CD8-positive, alpha-beta memory T cell (primary cell): ENCODE data around the gene CNOT4. TPM values are rescaled to one million over a fixed set of nuclear protein-coding genes. Genes with fewer than 3 reads are reported as not detected.
A peak's percentile ranks its signal among the peaks of the same experiment; 100 is the strongest.

ENCODE experiments used
- CTCF ChIA-PET: fragments of 350-600 bp; sonication (Branson Sonifier 250); formaldehyde crosslinking; loops from one replicate; lab custom pipeline; 2021; ENCODE audit warnings: antibody characterized with exemption; lab: Charles Lee
- POLR2A ChIA-PET: fragments of 350-600 bp; sonication (Branson Sonifier 250); formaldehyde crosslinking; loops from one replicate; lab custom pipeline; 2021; ENCODE audit warnings: antibody characterized with exemption; lab: Charles Lee
- DNase-seq, 5 donors: peaks; one replicate each; pipeline versions ENCODE4 v3.0.0 to v3.0.0-alpha.2; 2020 to 2022; ENCODE audit warnings: mixed read lengths in 1 of 5
- H3K27ac ChIP-seq: one replicate; pipeline ENCODE4 v1.7.0; 2013; ENCODE audit warnings: low read depth, mild to moderate bottlenecking, low read length, moderate library complexity
- H3K27me3 ChIP-seq: 2 replicates; pipeline ENCODE4 v1.7.0; 2013; ENCODE audit warnings: low read length, mild to moderate bottlenecking; ENCODE audit not compliant: insufficient read depth, poor library complexity, severe bottlenecking
- H3K36me3 ChIP-seq: 2 replicates; pipeline ENCODE4 v1.7.0; 2013; ENCODE audit warnings: mild to moderate bottlenecking, low read length, moderate library complexity; ENCODE audit not compliant: insufficient read depth
- H3K4me1 ChIP-seq: 2 replicates; pipeline ENCODE4 v1.7.0; 2013; ENCODE audit warnings: mild to moderate bottlenecking, low read length, moderate library complexity; ENCODE audit not compliant: insufficient read depth
- H3K4me3 ChIP-seq: 2 replicates; pipeline ENCODE4 v1.7.0; 2013; ENCODE audit warnings: mild to moderate bottlenecking, low read length
- H3K9me3 ChIP-seq: 2 replicates; pipeline ENCODE4 v1.7.0; 2013; ENCODE audit warnings: mild to moderate bottlenecking, low read length
- H3K27ac Mint-ChIP-seq, 8 donors: one replicate each; pipeline ENCODE4 v1.8.0; 2020 to 2021; ENCODE audit warnings: mixed read lengths in 8 of 8, mild to moderate bottlenecking in 6 of 8, inconsistent platforms in 3 of 8, moderate library complexity in 3 of 8
- H3K27me3 Mint-ChIP-seq, 2 donors: one replicate each; pipeline ENCODE4 v1.8.0; 2020 to 2021; ENCODE audit warnings: mixed read lengths in 2 of 2, mild to moderate bottlenecking in 1 of 2, moderate library complexity in 1 of 2
- H3K36me3 Mint-ChIP-seq, 3 donors: one replicate each; pipeline ENCODE4 v1.8.0; 2020 to 2021; ENCODE audit warnings: mixed read lengths in 3 of 3, inconsistent platforms in 1 of 3, mild to moderate bottlenecking in 1 of 3
- H3K4me1 Mint-ChIP-seq, 3 donors: one replicate each; pipeline ENCODE4 v1.8.0; 2020 to 2021; ENCODE audit warnings: mixed read lengths in 3 of 3, inconsistent platforms in 1 of 3, mild to moderate bottlenecking in 1 of 3
- H3K4me3 Mint-ChIP-seq, 7 donors: one replicate each; pipeline ENCODE4 v1.8.0; 2020 to 2021; ENCODE audit warnings: mixed read lengths in 7 of 7, mild to moderate bottlenecking in 6 of 7, moderate library complexity in 4 of 7, inconsistent platforms in 2 of 7
- H3K9me3 Mint-ChIP-seq, 5 donors: one replicate each; pipeline ENCODE4 v1.8.0; 2020 to 2022; ENCODE audit warnings: mixed read lengths in 5 of 5, mild to moderate bottlenecking in 3 of 5, moderate library complexity in 2 of 5, inconsistent platforms in 1 of 5
- polyA plus RNA-seq: library from polyadenylated mRNA; unstranded; fragments of 300-500 nt; fragmentation: Illumina TruSeq; gene quantifications from one replicate; pipeline ENCODE4 v1.2.3, GENCODE V29; 2021
- total RNA-seq, 2 experiments: library from RNA; stranded (reverse); gene quantifications; one replicate each; pipeline ENCODE4 v1.2.3, GENCODE V29; 2021

Gene CNOT4
- total and polyA plus RNA-seq, 3 experiments from 2014 or later, result 19.3 to 21.8 (median 21.5) TPM

GRCh38 chr7:135407884-135408283, 102.0 kb downstream of the CNOT4 start:
- Histone ChIP-seq H3K9me3 (no peaks in the 10 kb centered on the region), H3K27me3 (no peaks in the 10 kb centered on the region), H3K4me1 (no peaks in the 10 kb centered on the region), H3K27ac (no peak overlapping the region), H3K4me3 (no peak overlapping the region), H3K36me3 (peaks cover under 1% of the 10 kb centered on the region)
- DNase-seq, result no peak
- Mint-ChIP-seq H3K9me3 (no peaks in the 10 kb centered on the region), H3K4me1 (peaks cover 10 to 45% (median 11%) of the 10 kb centered on the region in 3 donors), H3K4me3 (no peak overlapping the region), H3K27me3 (no peaks in the 10 kb centered on the region), H3K36me3 (peaks cover 0 to 44% (median 20%) of the 10 kb centered on the region in 3 donors), H3K27ac (no peak overlapping the region)
- CTCF ChIA-PET, result no interaction called here
- POLR2A ChIA-PET, result no interaction called here

- H3K4me3 Mint-ChIP-seq, result no peak overlapping the region
- Histone ChIP-seq H3K4me1 (no peaks in the 10 kb centered on the region), H3K27me3 (no peaks in the 10 kb centered on the region), H3K9me3 (no peaks in the 10 kb centered on the region), H3K36me3 (no peaks in the 10 kb centered on the region), H3K4me3 (no peak overlapping the region), H3K27ac (no peak overlapping the region)
- DNase-seq, result no peak
- H3K27me3 Mint-ChIP-seq, result no peaks in the 10 kb centered on the region
- H3K4me1 Mint-ChIP-seq, result peaks cover 10 to 41% (median 11%) of the 10 kb centered on the region in 3 donors
- CTCF ChIA-PET, result no interaction called here
- POLR2A ChIA-PET, result no interaction called here
- no peaks in the 10 kb centered on the region for H3K9me3 Mint-ChIP-seq
- peaks cover 0 to 41% (median 18%) of the 10 kb centered on the region in 3 donors for H3K36me3 Mint-ChIP-seq
- no peak overlapping the region for H3K27ac Mint-ChIP-seq
Measured at GRCh38 chr7:135406918-135407317, 103.0 kb downstream of the CNOT4 start.

DNA sequence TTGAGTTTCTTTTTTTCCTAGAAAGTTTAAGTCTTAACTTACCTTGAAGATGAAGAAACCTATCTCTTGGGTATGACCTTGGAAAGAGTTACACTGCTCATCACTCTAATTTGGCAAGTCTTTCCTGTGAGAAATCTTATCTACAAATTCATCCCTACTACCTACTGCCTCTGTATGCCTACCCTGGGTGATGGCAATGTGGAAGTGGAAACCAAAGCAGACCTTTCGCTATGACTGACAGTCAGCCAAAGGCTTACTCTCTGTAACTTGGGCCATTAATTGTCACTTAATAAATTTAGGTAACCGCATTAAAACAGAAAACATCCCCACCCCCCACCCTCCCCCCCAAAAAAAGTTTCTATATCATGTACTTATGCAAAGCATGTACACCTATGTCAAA, 103.9 kb downstream of the CNOT4 start:
- H3K27ac ChIP-seq, result no peak overlapping the region
- H3K27me3 ChIP-seq, result no peaks in the 10 kb centered on the region
- no peaks in the 10 kb centered on the region for H3K4me1 ChIP-seq
- CTCF ChIA-PET, result no interaction called here
- H3K9me3 Mint-ChIP-seq, result no peaks in the 10 kb centered on the region
- no peaks in the 10 kb centered on the region for H3K27me3 Mint-ChIP-seq
- no peak for DNase-seq
- H3K4me3 Mint-ChIP-seq, result no peak overlapping the region
- H3K36me3 ChIP-seq, result no peaks in the 10 kb centered on the region
- peaks cover 0 to 36% (median 18%) of the 10 kb centered on the region in 3 donors for H3K36me3 Mint-ChIP-seq
- H3K4me1 Mint-ChIP-seq, result peaks cover 9 to 34% (median 10%) of the 10 kb centered on the region in 3 donors
- H3K4me3 ChIP-seq, result no peak overlapping the region
- H3K9me3 ChIP-seq, result no peaks in the 10 kb centered on the region
- POLR2A ChIA-PET, result no interaction called here
- peak overlapping the region in 2 of 8 donors; percentile 26 to 81 for H3K27ac Mint-ChIP-seq

DNA sequence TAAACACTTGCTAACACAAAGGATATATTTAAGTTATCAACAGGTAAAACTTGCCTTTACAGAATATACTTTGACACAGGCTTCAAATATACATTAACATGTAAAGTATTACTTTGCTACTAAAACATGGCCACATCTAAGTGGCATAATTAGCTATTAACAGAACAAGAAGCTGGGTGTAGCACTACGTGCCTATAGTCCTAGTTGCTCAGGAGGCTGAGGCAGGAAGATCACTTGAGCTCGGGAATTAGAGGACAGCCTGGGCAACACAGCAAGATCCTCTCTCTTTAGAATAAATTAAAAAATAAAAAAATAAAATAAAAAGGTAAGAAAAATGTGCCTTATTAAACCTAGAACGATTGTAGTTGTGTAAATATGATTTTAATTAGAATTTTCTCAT, 106.6 kb downstream of the CNOT4 start:
- Mint-ChIP-seq H3K9me3 (no peaks in the 10 kb centered on the region), H3K27ac (no peak overlapping the region), H3K4me1 (peaks cover 0 to 15% (median 0%) of the 10 kb centered on the region in 3 donors), H3K36me3 (peaks cover 0 to 25% (median 16%) of the 10 kb centered on the region in 3 donors), H3K27me3 (no peaks in the 10 kb centered on the region), H3K4me3 (no peak overlapping the region)
- Histone ChIP-seq H3K4me1 (no peaks in the 10 kb centered on the region), H3K9me3 (no peaks in the 10 kb centered on the region), H3K27me3 (no peaks in the 10 kb centered on the region), H3K27ac (no peak overlapping the region), H3K4me3 (no peak overlapping the region), H3K36me3 (no peaks in the 10 kb centered on the region)
- POLR2A ChIA-PET, result no interaction called here
- CTCF ChIA-PET, result no interaction called here
- no peak for DNase-seq

GRCh38 chr7:135397689-135398088, 112.2 kb downstream of the CNOT4 start:
- ChIA-PET CTCF (no interaction called here), POLR2A (no interaction called here)
- Histone ChIP-seq H3K27me3 (no peaks in the 10 kb centered on the region), H3K9me3 (no peaks in the 10 kb centered on the region), H3K36me3 (peaks cover 8% of the 10 kb centered on the region), H3K27ac (no peak overlapping the region), H3K4me3 (no peak overlapping the region), H3K4me1 (no peaks in the 10 kb centered on the region)
- H3K4me1 Mint-ChIP-seq, result peaks cover 3 to 8% (median 3%) of the 10 kb centered on the region in 3 donors
- no peak overlapping the region for H3K4me3 Mint-ChIP-seq
- H3K27ac Mint-ChIP-seq, result no peak overlapping the region
- H3K36me3 Mint-ChIP-seq, result peaks cover 10 to 43% (median 29%) of the 10 kb centered on the region in 3 donors
- no peak for DNase-seq
- H3K27me3 Mint-ChIP-seq, result no peaks in the 10 kb centered on the region
- no peaks in the 10 kb centered on the region for H3K9me3 Mint-ChIP-seq

GRCh38 chr7:135392701-135393100, 117.2 kb downstream of the CNOT4 start:
- Histone ChIP-seq H3K36me3 (peaks cover 8% of the 10 kb centered on the region), H3K27me3 (no peaks in the 10 kb centered on the region), H3K27ac (no peak overlapping the region), H3K4me3 (no peak overlapping the region), H3K9me3 (no peaks in the 10 kb centered on the region), H3K4me1 (no peaks in the 10 kb centered on the region)
- peak overlapping the region in 1 of 8 donors; percentile 12 for H3K27ac Mint-ChIP-seq
- no peak for DNase-seq
- H3K9me3 Mint-ChIP-seq, result no peaks in the 10 kb centered on the region
- H3K4me1 Mint-ChIP-seq, result peaks cover 8 to 27% (median 10%) of the 10 kb centered on the region in 3 donors
- peaks cover 10 to 67% (median 28%) of the 10 kb centered on the region in 3 donors for H3K36me3 Mint-ChIP-seq
- H3K27me3 Mint-ChIP-seq, result no peaks in the 10 kb centered on the region
- ChIA-PET POLR2A (no interaction called here), CTCF (no interaction called here)
- no peak overlapping the region for H3K4me3 Mint-ChIP-seq

- Histone ChIP-seq H3K4me3 (no peak overlapping the region), H3K4me1 (no peaks in the 10 kb centered on the region), H3K27ac (no peak overlapping the region), H3K9me3 (no peaks in the 10 kb centered on the region), H3K36me3 (peaks cover 8% of the 10 kb centered on the region), H3K27me3 (no peaks in the 10 kb centered on the region)
- H3K36me3 Mint-ChIP-seq, result peaks cover 10 to 67% (median 26%) of the 10 kb centered on the region in 3 donors
- no peak overlapping the region for H3K4me3 Mint-ChIP-seq
- H3K4me1 Mint-ChIP-seq, result peaks cover 7 to 27% (median 10%) of the 10 kb centered on the region in 3 donors
- POLR2A ChIA-PET, result no interaction called here
- no peak overlapping the region for H3K27ac Mint-ChIP-seq
- CTCF ChIA-PET, result no interaction called here
- H3K27me3 Mint-ChIP-seq, result no peaks in the 10 kb centered on the region
- no peaks in the 10 kb centered on the region for H3K9me3 Mint-ChIP-seq
- DNase-seq, result no peak
Measured at GRCh38 chr7:135391514-135391913, 118.4 kb downstream of the CNOT4 start.

DNA sequence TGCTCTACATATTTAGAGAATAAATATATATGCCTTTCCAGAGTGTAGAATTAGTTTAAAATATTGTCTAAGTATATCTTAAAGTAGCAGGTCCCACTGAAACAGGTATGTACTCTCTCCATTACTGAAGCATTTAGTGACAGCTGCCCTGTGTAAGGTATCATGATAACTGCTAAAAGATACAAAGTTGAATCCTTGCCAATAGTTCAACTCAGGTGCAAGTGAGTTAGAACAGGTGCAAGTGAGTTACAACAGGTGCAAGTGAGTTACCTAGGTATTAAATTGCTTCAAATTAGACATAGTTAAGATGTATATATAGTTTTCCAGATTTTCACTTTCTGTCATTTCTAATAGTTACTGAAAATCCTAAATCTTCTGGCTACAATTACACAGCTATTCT, 119.1 kb downstream of the CNOT4 start:
- H3K4me1 Mint-ChIP-seq, result peaks cover 7 to 27% (median 10%) of the 10 kb centered on the region in 3 donors
- H3K36me3 Mint-ChIP-seq, result peaks cover 10 to 67% (median 27%) of the 10 kb centered on the region in 3 donors
- no peak for DNase-seq
- Histone ChIP-seq H3K36me3 (peaks cover 8% of the 10 kb centered on the region), H3K9me3 (no peaks in the 10 kb centered on the region), H3K4me3 (no peak overlapping the region), H3K27me3 (no peaks in the 10 kb centered on the region), H3K4me1 (no peaks in the 10 kb centered on the region), H3K27ac (no peak overlapping the region)
- H3K27ac Mint-ChIP-seq, result no peak overlapping the region
- H3K9me3 Mint-ChIP-seq, result no peaks in the 10 kb centered on the region
- ChIA-PET POLR2A (no interaction called here), CTCF (no interaction called here)
- no peaks in the 10 kb centered on the region for H3K27me3 Mint-ChIP-seq
- no peak overlapping the region for H3K4me3 Mint-ChIP-seq
